ENCODE data around the gene KLF16.

DNA sequence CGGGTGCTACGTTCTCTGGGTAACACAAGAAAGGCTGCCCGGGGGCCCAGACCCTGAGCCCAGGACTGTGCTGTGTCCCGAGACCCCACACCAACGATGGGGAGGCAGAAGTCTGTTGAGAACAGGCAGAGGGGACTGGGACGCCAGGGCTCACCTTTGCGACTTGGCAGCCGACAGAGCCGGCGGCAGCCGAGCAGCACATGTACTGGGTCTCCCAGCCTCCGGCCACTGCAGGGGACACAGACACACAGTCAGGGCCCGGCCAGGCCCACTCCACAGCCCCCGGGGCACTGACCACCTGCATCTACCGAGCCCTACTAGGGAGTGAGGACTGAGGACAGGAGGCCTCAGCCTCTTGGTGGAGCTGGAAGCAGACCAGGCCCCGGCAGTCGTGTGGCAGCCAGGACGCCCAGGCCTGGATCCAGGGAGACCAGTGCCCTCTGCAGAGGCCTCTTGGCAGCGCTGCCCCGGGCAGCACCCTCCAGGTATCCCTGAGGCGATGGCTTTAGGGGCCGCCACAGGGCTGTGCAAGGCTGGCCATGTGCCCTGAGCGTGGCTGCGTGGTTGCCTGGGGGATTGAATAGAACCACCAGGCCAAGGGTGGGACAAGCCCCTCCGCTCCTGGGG is 45.7 kb downstream of the KLF16 start:
- TF ChIP-seq, protein P1, sequence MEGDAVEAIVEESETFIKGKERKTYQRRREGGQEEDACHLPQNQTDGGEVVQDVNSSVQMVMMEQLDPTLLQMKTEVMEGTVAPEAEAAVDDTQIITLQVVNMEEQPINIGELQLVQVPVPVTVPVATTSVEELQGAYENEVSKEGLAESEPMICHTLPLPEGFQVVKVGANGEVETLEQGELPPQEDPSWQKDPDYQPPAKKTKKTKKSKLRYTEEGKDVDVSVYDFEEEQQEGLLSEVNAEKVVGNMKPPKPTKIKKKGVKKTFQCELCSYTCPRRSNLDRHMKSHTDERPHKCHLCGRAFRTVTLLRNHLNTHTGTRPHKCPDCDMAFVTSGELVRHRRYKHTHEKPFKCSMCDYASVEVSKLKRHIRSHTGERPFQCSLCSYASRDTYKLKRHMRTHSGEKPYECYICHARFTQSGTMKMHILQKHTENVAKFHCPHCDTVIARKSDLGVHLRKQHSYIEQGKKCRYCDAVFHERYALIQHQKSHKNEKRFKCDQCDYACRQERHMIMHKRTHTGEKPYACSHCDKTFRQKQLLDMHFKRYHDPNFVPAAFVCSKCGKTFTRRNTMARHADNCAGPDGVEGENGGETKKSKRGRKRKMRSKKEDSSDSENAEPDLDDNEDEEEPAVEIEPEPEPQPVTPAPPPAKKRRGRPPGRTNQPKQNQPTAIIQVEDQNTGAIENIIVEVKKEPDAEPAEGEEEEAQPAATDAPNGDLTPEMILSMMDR (IDR thresholded peaks at IDR 0.05) = no peak
- TF ChIP-seq POLR2AphosphoS5 (IDR thresholded peaks at IDR 0.05) (no peak), POLR2A (IDR thresholded peaks at IDR 0.05) (no peak), EP300 (IDR thresholded peaks at IDR 0.05) (no peak)

Measured in gastroesophageal sphincter (tissue), 3 donors.